GM21576 (cell line): ENCODE results near the gene RIPK3.
A peak's percentile ranks its signal among the peaks of the same experiment; 100 is the strongest.

ENCODE experiments used
- ATAC-seq: cut with Tn5 transposase; IDR thresholded peaks from one replicate; pipeline ENCODE4 v1.9.1; 2021; ENCODE audit warnings: mild to moderate bottlenecking, moderate library complexity; ENCODE audit not compliant: unreplicated experiment

Gene RIPK3

DNA sequence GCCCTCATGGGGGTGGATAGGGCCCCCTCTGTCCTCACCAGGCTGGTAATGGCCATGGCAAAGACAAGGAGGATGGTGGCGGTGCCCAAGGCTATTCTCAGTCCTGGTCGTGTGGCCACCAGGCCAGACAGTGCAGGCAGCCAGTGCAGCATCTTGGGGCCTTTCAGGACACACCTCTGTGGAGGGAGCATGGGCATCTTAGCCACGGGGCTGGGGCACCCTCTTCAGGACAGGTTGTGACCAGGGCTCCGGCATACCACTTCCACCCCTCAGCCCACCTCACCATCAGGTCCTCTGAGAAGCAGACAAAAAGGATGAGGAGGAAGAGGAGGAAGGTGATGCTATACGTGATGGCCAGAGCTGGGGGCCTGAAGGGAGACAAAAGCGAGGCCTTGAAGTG lies 15.8 kb downstream of the RIPK3 start:
- no peak for ATAC-seq

DNA sequence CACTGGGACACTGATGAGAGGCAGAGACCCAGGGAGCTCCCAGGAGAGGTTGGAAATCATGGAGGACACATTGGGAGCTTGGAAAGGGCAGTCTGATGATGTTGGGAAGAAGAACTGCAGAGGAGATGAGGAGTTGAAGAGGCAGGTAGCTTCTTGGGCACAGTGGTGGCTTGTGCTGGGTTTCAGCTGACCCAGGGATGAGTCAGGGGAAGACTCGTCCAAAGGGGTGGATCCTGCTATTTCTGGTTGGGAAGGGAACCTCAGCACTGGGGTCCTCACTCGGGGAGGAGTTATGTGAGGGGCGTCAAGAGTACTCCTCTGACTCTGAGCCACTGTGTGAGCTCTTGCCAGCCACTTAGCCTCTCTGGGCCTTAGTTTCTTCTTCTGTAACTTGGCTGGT lies 16.4 kb downstream of the RIPK3 start:
- no peak for ATAC-seq

DNA sequence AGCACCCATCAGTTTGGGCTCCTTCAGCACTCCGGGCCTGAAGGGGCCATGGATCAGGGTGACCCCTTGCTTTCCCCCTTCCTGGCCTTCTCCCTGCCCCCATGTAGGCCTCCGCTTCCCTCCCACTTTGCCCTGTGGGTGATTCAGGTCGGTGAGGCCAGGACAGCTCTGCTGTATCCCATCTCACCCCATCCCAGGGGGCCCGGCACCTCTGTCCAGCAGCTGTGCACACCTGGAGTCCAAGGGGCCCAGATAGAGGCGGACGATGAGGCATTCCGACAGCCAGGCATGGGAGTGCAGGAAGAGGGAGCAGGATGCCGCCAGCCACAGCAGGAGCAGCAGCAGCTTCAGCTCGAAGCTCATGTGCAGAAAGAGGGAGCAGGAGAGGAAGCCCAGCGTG lies 17.1 kb downstream of the RIPK3 start:
- ATAC-seq, result no peak

DNA sequence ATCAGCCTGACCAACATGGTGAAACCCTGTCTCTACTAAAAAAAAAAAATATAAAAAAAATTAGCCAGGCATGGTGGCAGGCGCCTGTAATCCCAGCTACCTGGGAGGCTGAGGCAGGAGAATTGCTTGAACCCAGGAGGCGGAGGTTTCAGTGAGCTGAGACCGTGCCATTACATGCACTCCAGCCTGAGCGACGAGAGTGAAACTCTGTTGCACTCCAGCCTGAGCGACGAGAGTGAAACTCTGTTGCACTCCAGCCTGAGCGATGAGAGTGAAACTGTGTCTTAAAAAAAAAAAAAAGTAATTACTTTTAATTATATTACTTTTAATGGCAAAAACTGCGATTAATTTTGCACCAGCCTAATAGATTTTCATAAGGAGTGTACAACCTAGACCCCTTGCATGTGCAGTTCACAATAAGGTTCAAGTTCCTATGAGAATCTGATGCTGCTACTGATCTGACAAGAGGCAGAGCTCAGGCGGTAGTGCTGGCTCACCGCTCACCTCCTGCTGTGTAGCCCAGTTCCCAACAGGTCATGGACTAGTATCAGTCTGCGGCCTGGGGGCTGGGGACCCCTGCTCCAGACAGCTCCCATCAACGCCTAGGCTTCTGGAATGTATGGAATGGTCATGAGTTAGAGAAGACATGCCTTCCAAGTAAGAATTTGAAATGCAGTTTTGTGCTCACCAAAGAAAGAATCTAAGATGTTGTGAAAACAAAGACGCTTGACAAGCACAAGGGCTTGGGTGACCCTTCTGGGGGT lies 18.4 kb downstream of the RIPK3 start:
- no peak for ATAC-seq

DNA sequence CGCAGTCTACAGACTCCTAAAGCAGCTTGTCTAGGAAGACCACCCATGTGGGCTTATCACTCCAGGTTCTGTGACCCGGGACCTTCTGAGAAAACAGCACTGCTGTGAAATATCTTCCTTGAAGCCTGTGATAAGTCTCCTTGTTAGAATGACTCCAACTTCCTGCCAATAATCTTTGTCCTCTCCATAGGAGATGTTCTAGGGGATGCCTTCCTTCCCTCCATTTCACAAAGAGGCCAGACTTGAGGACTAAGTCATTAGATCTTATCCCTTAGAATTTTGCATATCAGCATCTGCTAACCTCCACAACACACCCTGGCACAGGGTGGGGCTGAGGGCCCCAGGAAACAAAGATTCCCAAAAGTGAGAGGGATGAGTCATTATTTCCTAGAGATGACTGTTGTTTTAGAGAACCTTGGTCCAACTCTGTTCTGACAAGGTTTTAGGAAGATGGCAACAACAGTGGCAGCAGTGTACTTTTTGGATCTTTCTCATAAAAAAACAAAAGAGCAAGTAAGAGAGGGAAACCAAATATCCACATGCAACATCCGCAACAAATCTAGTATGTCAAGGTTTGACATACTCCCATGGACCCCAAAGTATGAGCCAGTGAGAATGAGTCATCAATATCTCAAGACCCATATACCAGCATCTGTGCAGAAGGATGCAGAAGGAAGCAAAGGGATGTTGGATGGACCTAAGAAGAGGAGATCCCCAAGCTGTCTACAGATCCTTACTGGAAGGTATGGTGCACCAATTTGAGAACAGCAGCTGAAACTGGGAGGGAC lies 22.5 kb downstream of the RIPK3 start:
- ATAC-seq, result no peak

DNA sequence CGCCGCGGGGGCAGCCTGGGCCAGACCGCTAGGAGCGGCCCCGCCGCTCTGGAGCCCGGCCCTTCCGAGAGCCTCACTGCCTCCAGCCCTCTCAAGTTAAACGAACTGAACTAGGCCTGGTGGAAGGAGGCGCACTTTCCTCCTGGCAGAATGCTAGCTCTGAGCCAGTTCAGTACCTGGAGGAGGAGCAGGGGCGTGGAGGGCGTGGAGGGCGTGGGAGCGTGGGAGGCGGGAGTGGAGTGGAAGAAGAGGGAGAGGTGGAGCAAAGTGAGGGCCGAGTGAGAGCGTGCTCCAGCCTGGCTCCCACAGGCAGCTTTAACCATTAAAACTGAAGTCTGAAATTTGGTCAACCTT lies 23.2 kb downstream of the RIPK3 start:
- ATAC-seq, result no peak

DNA sequence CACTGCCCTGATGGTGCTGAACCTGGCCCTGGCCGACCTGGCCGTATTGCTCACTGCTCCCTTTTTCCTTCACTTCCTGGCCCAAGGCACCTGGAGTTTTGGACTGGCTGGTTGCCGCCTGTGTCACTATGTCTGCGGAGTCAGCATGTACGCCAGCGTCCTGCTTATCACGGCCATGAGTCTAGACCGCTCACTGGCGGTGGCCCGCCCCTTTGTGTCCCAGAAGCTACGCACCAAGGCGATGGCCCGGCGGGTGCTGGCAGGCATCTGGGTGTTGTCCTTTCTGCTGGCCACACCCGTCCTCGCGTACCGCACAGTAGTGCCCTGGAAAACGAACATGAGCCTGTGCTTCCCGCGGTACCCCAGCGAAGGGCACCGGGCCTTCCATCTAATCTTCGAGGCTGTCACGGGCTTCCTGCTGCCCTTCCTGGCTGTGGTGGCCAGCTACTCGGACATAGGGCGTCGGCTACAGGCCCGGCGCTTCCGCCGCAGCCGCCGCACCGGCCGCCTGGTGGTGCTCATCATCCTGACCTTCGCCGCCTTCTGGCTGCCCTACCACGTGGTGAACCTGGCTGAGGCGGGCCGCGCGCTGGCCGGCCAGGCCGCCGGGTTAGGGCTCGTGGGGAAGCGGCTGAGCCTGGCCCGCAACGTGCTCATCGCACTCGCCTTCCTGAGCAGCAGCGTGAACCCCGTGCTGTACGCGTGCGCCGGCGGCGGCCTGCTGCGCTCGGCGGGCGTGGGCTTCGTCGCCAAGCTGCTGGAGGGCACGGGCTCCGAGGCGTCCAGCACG lies 23.8 kb downstream of the RIPK3 start:
- ATAC-seq, result no peak

DNA sequence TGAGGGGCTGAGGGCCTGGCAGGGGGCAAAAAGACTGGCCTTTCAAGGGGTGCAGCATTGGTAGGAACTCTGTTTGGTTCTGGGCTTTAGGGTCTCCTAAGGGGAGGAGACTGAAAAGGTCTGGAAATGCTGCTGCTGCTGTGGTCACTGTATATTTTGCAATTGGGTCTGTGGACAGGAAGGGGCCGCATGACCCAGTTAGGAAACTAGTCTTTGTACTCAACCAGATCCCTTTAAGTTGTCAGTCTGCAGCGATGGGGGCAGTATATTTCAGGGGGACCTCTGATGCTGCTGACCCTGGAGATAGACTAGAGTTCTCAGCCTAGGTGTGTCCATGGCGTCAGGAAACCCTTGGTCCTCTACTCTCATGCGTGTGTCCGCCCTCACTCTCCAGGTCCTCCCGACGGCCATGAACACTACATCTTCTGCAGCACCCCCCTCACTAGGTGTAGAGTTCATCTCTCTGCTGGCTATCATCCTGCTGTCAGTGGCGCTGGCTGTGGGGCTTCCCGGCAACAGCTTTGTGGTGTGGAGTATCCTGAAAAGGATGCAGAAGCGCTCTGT lies 24.5 kb downstream of the RIPK3 start:
- ATAC-seq, result no peak

DNA sequence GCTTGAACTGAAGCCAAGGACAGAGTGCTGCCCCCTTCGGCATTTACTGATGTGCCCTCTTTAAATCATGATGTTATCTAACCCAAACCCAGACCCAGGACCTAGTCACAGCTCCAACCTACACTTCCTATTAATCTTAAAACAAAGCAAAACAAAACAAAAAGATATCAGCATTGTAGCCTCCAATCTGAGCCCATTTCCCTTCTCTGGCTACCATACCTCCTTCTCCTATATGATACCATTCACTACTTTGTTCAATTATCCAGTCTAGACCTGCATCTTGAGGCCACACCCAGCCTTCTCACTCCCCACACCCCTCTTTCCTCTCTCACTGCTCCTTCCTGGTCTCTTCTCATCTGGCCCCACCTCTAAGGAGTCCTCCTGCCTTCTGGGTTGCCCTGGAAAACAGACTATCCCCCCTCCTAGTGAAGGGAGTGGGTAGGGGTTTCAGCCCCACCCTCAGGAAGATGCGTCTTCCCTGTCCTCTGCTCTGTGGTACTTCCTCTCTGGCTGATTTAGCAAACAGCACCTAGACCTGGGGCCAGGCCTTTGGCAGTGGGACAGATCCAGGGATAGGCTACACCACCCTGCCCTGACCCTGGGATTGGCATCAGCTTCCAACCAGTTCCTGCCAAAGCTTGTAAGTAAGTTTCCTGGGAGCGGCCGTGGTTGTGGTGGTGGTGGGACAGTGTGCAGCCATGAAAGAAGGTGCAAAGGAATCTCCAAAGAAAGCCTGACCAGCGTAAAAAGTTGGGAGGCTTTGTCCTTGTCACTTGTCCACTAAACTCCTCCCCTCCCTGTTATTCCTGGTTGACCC lies 25.2 kb downstream of the RIPK3 start:
- ATAC-seq, result no peak

DNA sequence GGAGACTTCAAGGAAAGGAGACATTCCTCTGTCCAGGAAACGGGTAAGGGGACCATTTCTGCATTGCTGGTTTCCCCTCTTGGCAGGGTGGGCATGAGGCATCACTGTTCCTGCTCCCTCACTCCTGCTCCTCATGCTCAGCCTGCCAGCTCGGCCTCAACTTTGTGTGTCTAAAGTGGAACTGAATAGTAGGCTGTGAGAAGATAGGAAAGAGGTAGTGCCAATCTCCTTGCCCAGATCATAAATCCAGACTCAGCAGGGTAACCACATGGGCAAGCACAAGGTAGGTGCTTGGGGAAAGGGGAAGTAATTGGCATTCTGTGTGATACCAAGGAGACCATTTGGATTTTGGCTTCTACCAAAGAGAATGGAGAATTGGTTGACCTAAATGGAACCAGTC lies 25.9 kb downstream of the RIPK3 start:
- no peak for ATAC-seq

DNA sequence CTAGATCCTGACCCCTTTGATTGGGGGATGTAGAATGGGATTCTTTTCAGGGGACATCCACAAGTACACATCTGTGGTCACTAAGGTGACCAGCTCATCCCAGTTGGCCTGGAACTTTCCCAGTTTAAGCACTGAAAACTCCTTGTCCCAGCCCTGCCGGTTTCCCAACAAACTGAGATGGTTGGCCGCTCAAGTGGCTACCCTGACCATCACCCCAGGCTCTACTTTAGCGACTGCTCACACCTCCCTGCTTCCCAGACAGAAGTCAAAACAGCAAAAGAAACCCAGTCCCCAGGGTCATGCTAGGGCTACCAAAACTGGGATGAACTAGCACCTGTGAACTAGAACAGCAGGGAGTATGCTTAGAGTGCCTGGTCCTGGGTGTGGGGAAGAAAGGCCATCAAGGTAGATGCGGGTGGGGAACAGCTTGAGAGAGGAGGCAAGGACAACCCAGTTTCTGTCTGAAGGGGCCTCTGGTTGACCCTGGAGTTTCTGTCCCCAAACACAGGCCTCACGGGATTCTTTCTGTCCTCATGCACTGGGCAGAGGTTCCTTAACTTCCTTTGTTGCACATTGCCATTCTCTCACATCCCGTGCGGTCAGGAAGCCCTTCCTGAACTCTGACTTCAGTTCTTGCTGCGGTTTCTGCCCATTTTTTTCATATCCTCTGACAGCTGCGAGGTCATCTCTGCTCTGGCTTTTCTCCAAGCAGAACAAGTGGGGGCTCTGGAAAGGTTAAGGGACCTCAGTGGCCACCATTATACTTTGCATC lies 26.9 kb downstream of the RIPK3 start:
- no peak for ATAC-seq

DNA sequence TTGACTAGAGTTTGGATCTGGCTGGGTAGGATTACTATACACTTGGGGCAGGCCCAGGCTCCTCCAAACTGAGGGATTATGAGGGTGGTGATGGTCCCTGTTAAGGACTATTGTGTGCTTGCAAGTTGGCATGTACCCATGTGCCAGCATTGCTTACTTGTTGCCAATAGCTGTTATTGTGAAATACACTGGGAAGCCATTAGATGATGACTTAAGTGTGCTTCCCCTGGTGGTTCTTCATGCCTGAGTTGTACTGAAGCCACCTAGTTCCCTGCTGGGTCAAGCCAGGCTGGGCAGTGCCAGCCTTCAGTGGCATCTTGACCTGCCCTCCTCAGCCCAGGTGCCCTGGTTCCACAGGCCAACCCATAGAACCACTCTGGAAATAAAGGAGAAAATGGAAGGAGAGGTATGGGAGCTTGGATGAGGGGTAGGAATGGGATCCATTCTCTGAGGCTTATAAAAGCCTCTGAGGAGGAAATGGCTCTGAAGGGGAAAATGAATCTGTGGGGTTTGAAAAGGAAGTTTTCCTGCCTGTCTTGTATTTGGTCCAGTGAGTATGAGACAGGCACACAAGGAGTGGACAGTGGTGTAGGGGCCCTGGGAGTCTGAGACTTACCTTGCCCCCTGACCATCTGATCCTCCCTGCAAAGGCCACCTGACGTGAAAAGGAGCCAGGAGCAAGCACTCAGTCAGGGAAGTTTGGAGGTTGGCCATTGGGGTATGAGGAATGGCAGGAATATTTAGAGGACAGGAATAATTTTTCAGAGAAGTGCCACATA lies 27.8 kb downstream of the RIPK3 start:
- ATAC-seq, result no peak

DNA sequence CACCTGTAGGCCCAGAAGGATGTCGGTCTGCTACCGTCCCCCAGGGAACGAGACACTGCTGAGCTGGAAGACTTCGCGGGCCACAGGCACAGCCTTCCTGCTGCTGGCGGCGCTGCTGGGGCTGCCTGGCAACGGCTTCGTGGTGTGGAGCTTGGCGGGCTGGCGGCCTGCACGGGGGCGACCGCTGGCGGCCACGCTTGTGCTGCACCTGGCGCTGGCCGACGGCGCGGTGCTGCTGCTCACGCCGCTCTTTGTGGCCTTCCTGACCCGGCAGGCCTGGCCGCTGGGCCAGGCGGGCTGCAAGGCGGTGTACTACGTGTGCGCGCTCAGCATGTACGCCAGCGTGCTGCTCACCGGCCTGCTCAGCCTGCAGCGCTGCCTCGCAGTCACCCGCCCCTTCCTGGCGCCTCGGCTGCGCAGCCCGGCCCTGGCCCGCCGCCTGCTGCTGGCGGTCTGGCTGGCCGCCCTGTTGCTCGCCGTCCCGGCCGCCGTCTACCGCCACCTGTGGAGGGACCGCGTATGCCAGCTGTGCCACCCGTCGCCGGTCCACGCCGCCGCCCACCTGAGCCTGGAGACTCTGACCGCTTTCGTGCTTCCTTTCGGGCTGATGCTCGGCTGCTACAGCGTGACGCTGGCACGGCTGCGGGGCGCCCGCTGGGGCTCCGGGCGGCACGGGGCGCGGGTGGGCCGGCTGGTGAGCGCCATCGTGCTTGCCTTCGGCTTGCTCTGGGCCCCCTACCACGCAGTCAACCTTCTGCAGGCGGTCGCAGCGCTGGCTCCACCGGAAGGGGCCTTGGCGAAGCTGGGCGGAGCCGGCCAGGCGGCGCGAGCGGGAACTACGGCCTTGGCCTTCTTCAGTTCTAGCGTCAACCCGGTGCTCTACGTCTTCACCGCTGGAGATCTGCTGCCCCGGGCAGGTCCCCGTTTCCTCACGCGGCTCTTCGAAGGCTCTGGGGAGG lies 28.9 kb downstream of the RIPK3 start, which contains the start of gene LTB4R:
Gene LTB4R (plus strand): TSS at position 857 of the 959 bp plus-strand sequence. CDS start 4,150 bp downstream, outside the sequence.
- peak; percentile 60 for ATAC-seq

DNA sequence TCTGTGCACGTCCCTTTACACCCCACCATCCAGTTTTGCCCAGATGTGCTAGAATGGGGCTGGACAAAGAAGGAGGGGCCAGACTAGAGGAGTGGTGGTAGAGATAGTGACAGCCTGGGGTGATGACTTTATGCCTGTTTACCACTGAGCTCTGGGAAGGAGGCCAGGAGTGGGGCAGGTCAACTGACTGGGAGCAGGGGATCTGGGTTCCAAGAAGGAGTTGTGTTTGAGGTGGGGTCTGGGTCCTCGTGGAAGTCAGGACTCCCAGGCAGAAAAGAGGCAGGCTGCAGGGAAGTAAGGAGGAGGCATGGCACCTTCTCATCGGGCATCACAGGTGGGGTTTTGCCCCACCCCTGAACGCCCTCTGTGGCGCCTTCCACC lies 29.5 kb downstream of the RIPK3 start:
- ATAC-seq, result no peak

DNA sequence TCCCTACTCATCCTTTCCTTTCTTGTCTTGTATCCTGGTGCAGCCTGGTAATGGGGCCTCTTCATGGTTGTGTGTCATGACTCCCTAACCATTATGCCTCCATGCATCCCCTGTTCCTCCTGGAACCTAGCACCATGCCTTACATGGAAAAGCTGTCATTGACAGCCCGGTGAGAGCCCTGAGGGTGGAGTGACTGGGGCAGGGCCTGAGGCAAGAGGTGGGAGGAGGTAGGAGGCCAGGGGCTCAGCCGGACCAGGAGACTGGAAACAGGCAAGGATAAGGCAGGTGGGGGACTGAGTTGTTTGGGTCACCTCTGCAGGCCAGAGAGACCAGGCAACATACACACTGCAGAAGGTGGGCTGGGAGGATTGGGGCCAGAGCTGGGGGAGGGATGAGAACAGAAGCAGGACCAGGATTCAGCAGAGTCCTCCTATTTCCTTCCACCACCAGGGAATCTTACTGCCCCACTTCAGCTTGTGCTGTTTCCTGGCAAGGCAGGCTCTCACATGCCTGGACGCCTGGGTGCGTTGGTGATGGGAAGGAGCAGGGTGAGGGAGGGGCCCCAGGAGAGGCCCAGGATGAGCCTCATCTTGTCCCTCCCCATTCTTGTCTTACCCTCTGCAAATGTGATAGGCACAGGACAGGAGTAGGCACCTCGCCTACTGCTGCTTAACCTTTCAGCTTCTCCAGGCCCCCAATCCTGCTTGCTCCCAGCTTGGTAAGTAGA lies 30.1 kb downstream of the RIPK3 start, which contains the start of gene LTB4R2:
Gene LTB4R2 (plus strand): TSS at position 603 of the 727 bp plus-strand sequence. CDS start 525 bp downstream, outside the sequence.
- ATAC-seq, result no peak

DNA sequence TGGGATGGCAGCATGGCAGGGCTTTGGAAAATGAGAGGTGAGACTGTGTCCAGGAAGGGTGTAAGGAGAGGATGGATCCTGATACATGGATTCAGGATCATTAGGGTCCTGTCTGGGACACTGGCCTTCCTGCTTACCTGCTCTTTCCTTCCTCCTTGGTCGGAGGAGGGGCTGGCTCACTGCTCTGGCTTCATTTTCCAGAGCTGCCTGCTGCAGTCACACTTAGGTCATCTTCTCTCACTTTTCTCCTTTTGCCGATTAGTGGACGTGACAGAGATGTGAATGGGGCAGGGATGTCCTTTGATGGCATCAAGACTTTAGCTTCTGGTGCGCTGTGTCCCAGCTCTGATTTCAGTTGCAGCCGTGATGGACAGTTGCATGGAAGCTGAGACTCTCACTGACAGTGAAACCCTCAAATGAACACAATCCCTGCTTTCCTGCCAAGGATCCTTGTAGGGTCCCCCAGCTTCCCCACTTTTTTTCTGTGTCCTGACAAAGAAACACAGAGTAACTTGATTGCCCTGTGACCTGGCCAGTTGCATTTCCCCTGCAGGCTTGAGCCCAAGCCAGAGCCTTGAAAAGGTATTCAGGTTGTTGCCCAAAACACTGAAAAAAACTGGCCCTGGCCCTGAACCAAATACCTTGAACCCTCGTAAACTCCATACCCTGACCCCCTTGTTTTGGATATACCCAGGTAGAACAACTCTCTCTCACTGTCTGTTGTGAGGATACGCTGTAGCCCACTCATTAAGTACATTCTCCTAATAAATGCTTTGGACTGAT lies 31.3 kb downstream of the RIPK3 start:
- ATAC-seq, result no peak
